ENCODE measurements around the gene NDRG2.
"Not testable (repeated sequence)": the region's sequence is repeated elsewhere in the genome, so short reads cannot be mapped to it uniquely, and the experiment has no call there.

NDRG2 gene

DNA sequence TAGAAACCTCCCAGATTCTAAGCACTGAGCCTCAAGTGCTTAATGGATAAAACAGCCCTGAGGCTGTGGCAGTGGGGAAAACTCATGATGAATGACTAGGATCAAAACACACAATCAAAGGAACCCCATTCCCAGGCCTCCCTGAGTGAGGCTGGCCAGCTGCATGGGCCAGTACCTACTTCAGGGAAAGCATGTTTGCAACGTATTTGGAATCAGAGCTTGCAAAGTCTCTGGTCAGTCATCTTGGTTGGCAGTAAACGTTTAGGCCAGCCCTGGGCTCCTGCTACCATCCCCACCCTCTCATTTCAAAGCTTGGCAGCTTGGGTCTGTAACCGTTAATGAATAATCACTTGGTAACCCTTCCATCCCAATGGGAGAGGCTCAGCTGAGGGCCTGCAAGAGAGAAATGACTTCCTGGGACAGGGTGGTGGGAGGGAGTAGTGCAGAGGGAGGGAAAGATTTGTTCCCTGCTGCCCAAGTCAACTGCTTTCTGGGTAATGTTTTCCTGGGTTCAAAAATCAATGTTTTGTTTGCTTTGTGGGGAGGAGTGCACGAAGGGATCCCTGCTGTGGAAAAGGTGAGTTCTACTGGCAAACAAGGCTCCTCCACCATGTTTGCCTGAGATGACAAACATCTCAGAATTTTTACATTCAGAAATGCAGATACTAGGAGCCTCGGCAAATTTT lies 30.7 kb upstream of the NDRG2 start:
- DNase-seq, result no peak

DNA sequence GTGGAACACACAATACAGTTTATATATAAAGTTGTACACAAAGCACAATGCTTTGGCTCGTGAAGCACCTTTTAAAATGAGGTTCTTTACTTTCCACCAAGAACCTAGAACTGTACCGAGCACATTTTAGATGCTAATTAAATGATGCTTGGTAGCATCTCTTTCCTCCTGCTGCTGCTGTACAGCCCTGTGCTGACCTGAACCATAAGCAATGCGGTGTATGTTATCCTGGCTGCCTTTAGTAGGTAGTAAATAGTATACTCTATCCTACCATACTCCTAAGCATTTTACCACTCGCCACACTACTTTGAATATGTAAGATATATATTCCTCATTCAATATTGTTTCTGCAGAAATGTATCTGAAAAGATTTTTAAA lies 29.9 kb upstream of the NDRG2 start:
- DNase-seq, result no peak

DNA sequence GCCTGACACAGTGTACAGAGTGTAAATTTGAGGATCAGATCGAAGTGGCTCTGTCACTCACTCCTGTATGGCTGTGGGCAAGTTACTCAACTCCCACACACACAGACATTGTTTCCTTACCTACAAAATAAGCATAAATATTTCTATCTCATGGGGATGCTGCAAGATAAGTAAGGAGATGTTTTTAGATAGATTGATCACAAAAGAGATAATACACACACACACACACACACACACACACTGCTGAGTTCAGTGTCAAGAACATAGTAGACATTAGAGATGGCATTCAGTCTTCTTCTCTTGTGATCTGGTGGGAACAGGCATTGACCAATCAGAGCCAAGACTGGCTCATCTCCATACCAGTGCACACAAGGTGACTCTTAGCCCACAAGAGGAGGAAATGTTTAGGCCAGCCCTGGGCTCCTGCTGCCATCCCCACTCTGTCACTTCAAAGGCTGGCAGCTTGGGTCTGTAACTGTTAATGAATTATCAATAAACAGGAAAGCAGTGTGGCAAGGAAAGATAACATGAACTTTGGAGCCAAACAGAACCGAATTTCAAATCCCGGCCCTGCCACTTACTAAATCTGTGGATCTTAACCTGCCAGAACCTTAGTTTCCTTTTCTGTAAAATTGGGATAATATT lies 29.4 kb upstream of the NDRG2 start:
- DNase-seq, result peak in 1 of 5 experiments; percentile 46

DNA sequence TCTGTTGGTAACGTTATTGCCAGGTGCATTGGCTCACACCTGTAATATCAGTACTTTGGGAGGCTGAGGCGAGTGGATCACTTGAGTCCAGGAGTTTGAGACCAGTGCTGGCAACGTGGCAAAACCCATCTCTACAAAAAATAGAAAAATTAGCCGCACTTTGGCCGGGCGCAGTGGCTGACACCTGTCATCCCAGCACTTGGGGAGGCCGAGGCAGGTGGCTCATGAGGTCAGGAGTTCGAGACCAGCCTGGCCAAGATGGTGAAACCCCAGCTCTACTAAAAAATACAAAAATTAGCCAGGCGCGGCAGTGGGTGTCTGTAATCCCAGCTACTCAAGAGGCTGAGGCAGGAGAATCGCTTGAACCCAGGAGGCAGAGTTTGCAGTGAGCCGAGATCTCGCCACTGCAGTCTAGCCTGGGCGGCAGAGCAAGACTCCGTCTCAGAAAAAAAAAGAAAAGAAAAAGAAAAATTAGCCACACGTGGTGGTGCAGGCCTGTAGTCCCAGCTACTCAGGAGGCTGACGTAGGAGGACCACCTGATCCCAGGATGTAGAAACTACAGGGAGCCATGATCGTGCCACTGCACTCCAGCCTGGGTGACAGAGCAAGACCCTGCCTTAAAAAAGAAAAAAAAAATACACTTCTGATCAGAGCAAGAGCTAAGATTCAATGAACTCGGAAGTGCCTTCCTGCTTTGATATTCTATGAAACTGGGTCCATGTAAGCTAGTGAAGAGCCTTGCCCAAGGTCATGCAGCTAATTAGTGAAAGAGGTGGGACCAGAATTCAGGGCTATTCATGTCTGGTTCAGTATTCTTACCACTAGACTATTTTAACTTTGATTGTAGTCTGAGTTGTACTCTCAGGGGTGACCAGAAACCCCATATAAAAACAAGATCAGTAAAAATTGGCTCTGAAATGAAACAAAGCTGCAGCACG lies 28.6 kb upstream of the NDRG2 start:
- no peak for DNase-seq

DNA sequence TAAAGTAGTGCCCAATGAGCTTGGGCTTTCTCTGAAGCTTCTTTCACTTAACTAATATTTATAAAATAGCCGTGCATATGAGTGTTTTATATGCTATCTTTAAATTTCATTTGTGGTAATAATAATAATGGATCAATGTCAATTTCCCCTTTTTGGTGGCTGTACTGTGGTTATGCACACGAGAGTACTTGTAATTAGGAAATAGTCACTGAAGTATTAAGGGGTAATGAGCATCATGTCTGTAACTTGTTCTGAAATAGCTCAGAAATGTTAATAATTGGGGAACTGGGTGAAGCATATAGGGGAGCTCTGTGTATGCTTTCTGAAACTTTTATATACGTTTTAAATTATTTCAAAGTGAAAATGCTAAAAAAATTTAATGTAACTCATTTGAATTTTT lies 25.7 kb upstream of the NDRG2 start:
- no peak for DNase-seq

DNA sequence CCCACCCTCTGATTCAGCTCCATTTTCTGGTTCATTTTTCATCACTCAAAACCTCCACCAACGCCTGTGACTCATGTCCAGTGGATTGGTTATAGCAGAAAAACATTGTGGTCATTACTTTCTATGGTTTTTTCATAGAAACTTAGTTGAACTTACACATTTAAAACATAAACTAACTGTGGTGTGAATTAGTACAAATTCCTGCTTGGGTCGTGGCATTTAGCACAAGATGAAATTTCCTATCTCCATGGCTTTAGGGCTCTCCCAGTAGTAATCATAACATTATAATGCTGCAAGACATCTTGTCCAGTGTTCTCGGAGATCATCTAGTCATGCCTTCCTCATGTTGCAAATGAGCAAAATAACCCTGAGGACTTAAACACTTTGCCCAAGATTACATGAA lies 24.4 kb upstream of the NDRG2 start:
- DNase-seq, result no peak

DNA sequence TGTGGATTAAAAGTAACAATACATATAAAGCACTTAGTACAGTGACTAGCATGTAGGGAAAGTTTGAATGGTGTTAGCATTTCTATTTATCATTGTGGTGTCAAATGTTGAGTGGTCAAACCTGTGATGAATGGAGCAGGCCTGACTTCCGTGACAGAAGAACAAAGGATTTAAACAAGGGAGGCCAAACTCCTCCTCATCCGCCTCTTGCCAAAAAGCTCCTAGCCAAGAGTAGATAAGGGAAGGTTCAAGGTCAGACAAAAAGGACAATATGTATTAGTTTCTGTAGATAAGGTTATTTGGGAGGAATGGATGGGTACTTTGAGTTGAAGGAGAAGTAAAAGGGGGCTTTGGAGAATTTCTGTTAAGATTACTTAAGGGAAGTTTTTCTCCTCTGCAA lies 23.8 kb upstream of the NDRG2 start:
- no peak for DNase-seq

DNA sequence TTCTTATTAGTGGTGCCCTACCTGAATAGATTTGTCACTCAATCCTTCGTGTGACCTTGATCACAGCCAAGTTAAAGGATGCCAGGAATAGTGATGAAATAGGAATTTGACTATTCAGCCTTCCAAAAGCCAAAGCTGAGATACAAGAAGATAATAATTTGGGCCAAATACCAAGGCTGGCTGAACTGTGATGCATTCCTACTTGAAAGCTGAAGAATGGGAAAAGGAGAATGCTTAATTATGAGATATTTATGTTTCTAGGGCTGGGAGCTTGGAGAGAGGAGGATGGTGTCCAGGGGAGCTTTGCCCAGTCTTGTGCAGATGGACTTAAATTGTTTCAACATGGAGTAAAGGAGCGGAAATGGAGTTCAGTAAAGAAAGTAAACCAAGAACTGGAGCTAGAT lies 22.5 kb upstream of the NDRG2 start:
- no peak for DNase-seq

DNA sequence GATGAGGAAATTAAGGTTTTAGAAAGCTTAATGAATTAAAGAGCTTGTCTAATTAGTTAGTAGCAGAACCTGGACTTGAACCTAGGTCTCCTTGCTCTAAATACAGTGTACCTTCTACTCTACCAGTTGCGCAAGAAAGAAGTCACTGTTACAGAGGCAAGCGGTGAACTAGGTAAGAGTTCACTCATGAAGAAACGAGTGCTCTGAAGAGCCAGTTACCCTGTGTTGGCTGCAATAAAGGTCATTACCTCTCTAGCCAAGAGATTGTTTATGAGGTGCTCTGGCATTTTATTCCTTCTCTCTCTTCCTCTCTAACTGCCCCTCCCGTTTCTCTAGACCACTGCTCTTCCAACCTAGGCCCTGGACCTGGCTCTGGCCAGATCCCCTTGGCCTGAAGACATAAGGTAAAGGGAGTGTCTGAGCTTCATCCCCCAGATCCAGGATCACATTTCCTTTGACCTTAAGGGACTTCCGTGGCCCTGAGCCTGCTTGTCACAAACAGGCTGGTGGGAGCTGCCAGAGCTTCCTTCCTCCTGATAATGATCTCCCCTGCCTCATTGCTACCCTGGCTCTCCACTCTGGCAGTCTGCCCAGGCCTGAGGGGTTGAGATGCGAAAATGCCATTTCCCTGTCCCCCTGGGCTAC lies 19.2 kb upstream of the NDRG2 start:
- peak in 2 of 5 experiments; percentile 9 to 26 for DNase-seq

DNA sequence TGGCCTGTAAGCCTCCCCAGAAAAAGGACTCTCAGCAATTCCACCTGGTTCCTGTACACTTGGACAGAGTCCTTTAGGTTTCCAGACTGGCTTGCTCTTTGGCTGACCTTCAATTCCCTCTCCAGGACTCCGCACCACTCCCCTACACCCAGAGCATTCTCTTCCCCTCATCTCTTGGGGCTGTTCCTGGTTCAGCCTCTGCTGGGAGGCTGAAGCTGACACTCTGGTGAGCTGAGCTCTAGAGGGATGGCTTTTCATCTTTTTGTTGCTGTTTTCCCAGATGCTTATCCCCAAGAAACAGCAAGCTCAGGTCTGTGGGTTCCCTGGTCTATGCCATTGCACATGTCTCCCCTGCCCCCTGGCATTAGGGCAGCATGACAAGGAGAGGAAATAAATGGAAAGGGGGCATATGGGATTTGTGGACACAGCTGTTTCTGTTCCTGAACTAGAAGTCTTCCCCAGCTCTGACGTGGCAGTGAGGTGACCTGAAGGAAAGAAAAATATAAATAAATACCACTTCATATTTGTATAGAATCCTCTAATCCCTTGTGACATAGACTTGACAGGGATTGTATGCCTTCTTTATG lies 18.6 kb upstream of the NDRG2 start:
- DNase-seq, result no peak

DNA sequence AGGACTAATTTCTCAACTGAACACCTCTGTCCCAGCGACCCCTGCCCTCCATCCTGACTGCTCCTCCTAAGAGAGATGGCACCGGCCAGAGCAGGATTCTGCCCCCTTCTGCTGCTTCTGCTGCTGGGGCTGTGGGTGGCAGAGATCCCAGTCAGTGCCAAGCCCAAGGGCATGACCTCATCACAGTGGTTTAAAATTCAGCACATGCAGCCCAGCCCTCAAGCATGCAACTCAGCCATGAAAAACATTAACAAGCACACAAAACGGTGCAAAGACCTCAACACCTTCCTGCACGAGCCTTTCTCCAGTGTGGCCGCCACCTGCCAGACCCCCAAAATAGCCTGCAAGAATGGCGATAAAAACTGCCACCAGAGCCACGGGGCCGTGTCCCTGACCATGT lies 18.1 kb upstream of the NDRG2 start:
- no peak for DNase-seq

DNA sequence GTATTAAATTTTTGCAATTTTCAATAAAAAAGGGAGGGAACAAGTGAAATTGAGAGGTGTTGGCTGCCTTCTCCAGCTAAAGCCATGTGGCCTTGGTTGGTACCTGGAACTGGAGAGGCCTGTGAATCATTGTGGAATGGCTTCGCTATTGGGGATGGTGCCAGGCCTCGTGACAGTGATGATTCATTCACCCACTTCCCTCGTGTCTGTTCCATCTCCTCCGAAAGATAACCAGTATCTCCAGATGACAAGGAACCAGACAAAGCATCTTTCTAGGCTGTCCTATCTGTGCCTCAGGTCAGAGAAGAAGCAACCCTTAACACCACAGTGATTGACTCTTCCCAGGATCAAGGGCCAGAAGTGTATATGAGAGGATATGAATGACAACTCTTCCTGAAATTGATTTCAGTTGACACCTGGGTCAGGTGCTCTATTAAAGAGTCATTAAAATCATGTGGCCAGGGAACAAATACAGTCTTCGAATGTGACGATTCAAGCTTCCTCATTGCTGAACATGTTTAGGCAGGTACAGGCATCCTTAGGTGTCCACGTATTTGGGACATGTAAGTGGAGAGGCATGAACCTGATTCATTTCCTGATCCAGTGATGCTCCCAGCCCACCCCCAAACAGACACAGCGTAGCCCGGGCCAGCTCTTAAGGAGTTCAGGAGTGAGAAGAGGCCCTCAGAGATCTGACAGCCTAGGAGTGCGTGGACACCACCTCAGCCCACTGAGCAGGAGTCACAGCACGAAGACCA lies 17.0 kb upstream of the NDRG2 start, which contains the start of gene RNASE7:
TSS of gene RNASE7 (plus strand) at position 687 of the 758 bp plus-strand sequence. CDS start 631 bp downstream, outside the sequence.
- no peak for DNase-seq

DNA sequence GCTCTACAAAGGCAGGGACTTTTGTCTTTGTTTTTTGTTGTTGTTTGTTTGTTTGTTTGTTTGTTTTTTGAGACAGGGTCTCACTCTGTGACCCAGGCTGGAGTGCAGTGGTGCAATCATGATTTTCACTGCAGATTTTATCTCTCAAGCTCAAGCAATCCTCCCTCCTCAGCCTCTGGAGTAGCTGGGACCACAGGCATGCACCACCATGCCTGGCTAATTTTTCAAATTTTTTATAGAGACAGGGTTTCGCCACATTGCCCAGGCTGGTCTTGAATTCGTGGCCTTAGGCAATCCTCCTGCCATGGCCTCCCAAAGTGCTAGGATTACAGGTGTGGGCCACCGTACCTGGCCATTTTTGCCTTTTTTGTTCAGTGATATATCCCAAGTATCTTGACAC lies 16.1 kb upstream of the NDRG2 start:
- DNase-seq, result not testable (repeated sequence)

DNA sequence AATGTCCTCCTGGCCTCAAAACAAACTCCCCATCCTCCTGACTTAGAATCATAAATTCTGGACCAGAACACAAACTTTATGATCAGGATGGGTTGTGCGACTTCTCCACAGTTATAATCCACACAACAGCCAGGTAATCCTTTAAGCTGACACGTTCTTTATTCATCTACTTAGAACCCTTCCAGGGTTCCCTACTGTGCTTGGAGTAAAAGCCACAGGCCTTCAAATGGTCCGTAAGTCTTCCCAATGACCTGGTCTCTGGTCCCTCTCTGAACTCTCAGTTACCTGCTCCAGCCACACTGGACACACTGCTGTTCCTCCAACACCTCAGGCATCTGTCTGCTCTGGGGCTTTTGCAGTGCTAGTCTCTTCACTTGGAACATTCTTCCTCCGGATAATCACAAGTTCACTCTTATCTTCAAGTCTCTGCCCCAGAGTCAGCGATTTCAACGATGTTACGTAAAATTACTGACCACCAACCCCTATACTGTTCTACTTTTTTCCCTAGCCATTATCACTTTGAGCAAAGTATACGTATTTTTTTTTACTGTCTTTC lies 15.6 kb upstream of the NDRG2 start:
- no peak for DNase-seq

DNA sequence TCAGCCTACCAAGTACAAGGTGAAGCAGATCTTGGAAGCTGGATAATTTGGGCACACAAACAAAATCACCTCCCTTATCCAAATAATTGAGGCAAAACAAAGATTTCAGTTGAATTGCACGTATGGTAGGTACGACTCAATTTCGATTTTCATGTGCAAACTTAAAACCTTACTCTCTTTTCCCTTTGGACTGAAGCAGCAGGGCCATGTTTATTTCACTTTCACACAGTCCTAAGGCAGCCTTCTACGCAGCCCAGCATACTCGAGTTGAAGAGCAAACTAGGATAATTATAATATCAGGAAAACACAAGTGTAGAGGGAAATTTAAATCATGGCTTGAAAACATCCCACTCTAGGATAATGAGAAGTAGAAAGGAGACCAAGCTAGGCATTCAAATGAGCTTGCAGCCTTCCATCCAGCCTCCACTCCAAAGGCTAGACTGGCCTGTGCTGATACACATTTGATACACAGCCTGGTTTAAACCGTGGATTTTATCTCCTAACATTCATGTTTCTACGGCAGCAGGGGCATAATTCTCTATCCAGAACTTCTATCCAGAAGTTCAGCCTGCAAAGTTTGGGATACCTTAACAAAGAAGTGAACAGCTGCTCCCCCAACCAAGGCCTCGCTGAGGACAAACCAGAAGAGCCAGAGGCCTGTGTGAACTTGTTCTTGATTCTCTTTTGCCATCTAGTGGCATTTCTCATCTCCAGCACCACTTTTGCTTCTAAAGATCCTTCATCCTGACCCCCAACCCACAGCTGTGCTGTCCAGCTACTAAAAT lies 14.9 kb upstream of the NDRG2 start:
- peak in 2 of 5 experiments; percentile 10 to 48 for DNase-seq

DNA sequence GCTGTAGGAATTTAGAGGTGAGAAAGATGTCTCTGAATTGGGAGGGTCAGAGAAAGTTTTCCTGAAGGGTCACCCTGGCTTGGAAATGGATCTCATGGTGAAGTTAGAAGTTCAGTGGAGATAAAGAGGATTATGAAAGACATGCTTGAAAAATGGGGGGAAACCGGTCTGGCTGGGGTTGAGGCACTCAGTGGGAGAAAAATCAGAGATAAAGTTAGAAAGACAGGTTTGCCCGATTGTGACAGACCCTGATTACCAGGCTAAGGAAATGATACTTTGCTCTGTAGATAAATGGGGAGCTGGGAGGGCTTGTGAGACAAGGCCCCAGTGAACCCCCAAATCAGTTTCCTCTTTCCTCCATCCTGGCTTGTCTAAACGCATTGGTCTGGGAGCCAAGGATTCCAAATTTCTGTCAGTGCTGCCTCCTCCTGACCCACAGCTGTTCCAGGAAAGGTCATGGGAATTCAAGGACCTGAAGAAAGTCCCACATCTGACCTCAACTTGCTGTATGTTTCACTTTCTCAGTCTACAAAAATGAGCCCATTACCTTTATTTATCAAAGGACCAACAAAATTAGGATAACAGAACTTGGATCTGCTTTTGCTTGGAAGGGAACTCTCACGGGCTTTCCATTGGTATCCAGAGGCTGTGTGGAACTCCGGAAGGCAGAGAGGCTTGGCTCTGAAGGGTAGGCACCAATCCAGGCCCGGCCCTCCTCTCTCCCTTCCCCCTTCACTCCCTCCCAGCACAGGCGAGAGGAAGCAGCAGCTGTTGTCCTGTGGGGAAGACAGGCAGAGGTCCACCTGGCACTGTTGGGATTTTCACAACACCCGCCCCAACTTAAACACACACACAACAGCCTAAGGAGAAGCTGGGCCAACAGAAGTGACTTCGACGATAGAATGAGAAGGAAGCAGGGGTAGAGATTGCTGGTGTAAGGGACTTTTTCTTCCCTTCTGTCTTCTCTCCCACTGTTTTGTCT lies 13.9 kb upstream of the NDRG2 start:
- DNase-seq, result no peak

DNA sequence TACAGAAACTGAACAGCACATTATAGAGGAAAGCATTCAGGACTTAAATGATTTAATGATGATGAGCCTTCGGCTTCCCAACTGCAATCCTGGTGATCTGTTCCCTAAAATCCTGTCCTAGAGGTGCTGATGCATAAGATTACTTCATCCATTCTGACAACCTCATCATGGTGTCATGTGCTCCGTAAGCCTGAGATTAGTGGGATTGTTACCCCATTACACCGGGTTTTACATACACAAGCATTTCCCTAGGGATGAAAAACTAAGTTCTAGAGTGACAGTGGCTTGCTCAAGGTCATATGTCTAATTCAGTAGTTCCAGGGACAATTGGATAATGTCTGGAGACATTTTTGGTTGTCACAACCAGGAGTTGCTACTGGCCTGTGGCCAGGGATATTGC lies 12.3 kb upstream of the NDRG2 start:
- no peak for DNase-seq

DNA sequence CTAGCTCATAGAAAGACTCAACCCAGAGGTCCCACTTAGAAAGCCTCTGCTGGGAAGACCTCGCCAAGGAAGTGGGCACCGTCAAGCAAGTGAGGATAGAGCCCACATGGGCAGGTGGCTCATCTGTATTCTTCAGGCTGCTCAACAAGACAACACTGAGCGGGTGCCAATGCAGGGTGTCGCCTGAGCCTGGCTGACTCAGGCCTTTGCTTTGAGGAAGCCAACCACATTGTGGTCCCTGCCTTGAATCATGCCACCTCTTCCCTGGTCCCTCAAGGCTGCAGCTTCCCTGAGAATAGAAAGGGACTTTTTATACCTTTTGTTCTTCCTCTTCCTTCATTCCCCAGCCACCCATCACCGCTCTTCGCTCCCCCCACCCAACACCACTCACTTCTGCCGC lies 11.9 kb upstream of the NDRG2 start:
- DNase-seq, result no peak

DNA sequence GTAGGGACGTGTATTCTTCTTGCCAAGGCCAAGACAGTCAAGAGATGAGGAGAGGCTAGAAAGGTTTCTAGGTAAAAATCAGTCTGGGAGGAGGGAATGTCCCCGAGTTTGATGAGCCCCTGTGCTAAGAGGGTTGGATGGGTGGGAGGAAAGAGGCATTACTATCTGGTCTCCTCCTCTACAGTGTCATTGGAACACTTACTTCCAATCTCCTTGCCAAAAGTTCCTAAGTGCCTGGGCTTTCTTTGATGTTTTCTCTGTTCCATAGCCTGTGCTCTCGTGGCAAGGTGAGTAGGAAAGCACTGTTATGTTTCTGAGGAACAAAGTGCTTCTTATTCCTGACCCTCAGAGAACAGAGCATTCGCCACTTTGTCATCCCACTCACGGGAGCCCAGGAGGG lies 9.8 kb upstream of the NDRG2 start, which contains the start of gene RNASE13:
TSS of gene RNASE13 (minus strand) at position 101 of the 400 bp plus-strand sequence. CDS start 519 bp downstream, outside the sequence.
- no peak for DNase-seq

Data from T-helper 2 cell (primary cell).